ENCODE data around the gene DMRT1.

DNA sequence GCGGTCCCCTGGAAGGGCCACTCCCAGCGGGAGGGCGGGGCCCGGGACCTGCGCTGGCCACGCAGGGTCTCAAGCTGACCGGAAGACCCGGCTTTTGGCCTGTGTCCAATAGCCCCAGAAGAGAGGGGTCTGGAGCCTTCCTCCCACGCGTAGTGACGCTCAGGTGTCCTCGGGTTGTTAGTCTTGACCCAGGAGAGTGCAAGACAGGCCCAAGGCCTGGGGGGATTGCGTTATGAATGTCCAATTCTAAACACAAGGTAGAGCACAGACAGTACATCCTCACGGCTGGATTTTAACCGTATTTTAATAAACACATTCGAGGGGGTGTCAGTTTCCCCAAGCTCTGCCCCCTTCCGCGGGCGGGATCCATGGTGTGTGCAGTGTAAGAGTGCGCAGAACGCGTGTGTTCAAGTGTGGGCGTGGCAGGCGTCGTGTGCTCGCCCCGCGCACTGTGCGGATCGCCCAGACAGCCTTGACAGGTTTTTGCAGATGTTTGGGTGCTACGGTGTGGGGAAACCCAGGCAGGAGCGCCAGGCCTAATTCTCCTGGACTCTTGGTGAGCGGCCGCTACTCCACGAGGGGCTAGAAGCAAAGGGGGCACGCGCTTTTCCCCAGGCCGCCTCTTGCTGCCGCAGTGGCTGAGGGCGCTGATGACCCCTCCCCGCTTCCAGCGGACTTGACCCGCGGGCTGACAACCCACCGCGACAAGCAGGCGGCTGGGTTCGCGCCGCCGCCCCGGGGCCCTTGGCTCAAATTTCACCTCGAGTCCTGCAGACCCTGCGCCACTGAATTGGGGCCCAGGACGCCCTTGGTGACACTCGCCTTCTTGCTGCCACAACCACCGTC lies 128.9 kb downstream of the DMRT1 start:
- no peak for TF ChIP-seq TEAD4 (IDR thresholded peaks at IDR 0.05)
- no peak for TF ChIP-seq YY1 (IDR thresholded peaks at IDR 0.05; ENCODE audit: low read depth)
- no peak for TF ChIP-seq NFIC (IDR thresholded peaks at IDR 0.05)
- TF ChIP-seq CEBPB (IDR thresholded peaks at IDR 0.05): no peak
- TF ChIP-seq, protein P1, sequence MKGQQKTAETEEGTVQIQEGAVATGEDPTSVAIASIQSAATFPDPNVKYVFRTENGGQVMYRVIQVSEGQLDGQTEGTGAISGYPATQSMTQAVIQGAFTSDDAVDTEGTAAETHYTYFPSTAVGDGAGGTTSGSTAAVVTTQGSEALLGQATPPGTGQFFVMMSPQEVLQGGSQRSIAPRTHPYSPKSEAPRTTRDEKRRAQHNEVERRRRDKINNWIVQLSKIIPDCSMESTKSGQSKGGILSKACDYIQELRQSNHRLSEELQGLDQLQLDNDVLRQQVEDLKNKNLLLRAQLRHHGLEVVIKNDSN (IDR thresholded peaks at IDR 0.05): no peak

Data from Ishikawa (cell line).